DND-41 (cell line): ENCODE results near the gene PHKG2.
A peak's percentile ranks its signal among the peaks of the same experiment; 100 is the strongest.

Experiments
- ATAC-seq: fragments of 200-7000 bp; cut with Tn5 transposase; 3 replicates; pipeline ENCODE4 v1.9.1; 2021; ENCODE audit warnings: low read depth; ENCODE audit not compliant: insufficient read depth
- DNase-seq: peaks from one replicate; pipeline ENCODE4 v3.0.0-alpha.2; 2020
- H2AFZ ChIP-seq: 2 replicates; pipeline ENCODE4 v1.6.0; 2012; ENCODE audit warnings: low read depth, low read length
- H3K27ac ChIP-seq: 2 replicates; pipeline ENCODE4 v1.5.1; 2012; ENCODE audit warnings: low read length, inconsistent platforms
- H3K27me3 ChIP-seq: fragments of 200-600 bp; sonication (generic); 2 replicates; pipeline ENCODE4 v1.6.0; 2012; ENCODE audit warnings: low read length, mild to moderate bottlenecking, inconsistent platforms; ENCODE audit not compliant: insufficient read depth, poor library complexity
- H3K36me3 ChIP-seq: 2 replicates; pipeline ENCODE4 v1.5.1; 2012; ENCODE audit warnings: low read length, inconsistent platforms; ENCODE audit not compliant: insufficient read depth
- H3K4me1 ChIP-seq: 2 replicates; pipeline ENCODE4 v1.5.1; 2012; ENCODE audit warnings: mild to moderate bottlenecking, low read length; ENCODE audit not compliant: insufficient read depth
- H3K4me2 ChIP-seq: 2 replicates; pipeline ENCODE4 v1.6.0; 2012; ENCODE audit warnings: mild to moderate bottlenecking, moderate library complexity, low read length, inconsistent platforms; ENCODE audit not compliant: insufficient read depth
- H3K4me3 ChIP-seq, 2 experiments: fragments of 200-600 bp in 1 of 2; shearing (Covaris generic) in 1 of 2; 2 replicates each; pipeline ENCODE4 v1.5.1; 2012 to 2016; ENCODE audit warnings: inconsistent platforms in 2 of 2, low read length in 2 of 2, mild to moderate bottlenecking in 2 of 2, low read depth in 1 of 2, moderate library complexity in 1 of 2
- H3K79me2 ChIP-seq: 2 replicates; pipeline ENCODE4 v1.6.0; 2012; ENCODE audit warnings: low read length, inconsistent platforms; ENCODE audit not compliant: insufficient read depth
- H3K9ac ChIP-seq: 2 replicates; pipeline ENCODE4 v1.6.0; 2012; ENCODE audit warnings: low read depth, mild to moderate bottlenecking, inconsistent platforms, low read length, moderate library complexity
- H3K9me3 ChIP-seq: 2 replicates; pipeline ENCODE4 v1.5.1; 2012; ENCODE audit warnings: low read length, moderate library complexity, mild to moderate bottlenecking, inconsistent platforms; ENCODE audit not compliant: insufficient read depth, severe bottlenecking
- H4K20me1 ChIP-seq: 2 replicates; pipeline ENCODE4 v1.6.0; 2012; ENCODE audit warnings: low read length; ENCODE audit not compliant: insufficient read depth
- CTCF ChIP-seq: IDR thresholded peaks from 2 replicates; pipeline ENCODE4 v1.5.1; 2012; ENCODE audit warnings: borderline replicate concordance, low read length, moderate library complexity, mild to moderate bottlenecking; ENCODE audit not compliant: poor library complexity, severe bottlenecking; ENCODE audit errors: extremely low read depth
- EZH2 ChIP-seq: IDR thresholded peaks from 3 replicates; pipeline ENCODE4 v1.6.1; 2012; ENCODE audit warnings: borderline replicate concordance, low read depth, mild to moderate bottlenecking, moderate library complexity, low read length, inconsistent platforms; ENCODE audit not compliant: severe bottlenecking

Gene PHKG2

GRCh38 chr16:30728321-30728720 is 19.9 kb upstream of the PHKG2 start:
- H3K4me3 ChIP-seq: no peak overlapping the region
- H3K4me1 ChIP-seq: no peaks in the 10 kb centered on the region
- no peak overlapping the region for H3K4me2 ChIP-seq
- H3K27me3 ChIP-seq: no peaks in the 10 kb centered on the region
- TF ChIP-seq EZH2 (no peak), CTCF (no peak)
- DNase-seq (no peak), ATAC-seq (no peak)
- H3K36me3 ChIP-seq: peaks cover 95% of the 10 kb centered on the region
- no peak overlapping the region for H2AFZ ChIP-seq
- H4K20me1 ChIP-seq: peaks cover 24% of the 10 kb centered on the region
- H3K9me3 ChIP-seq: no peaks in the 10 kb centered on the region
- H3K79me2 ChIP-seq: peaks cover 33% of the 10 kb centered on the region
- no peak overlapping the region for H3K27ac ChIP-seq
- no peak overlapping the region for H3K9ac ChIP-seq

- peaks cover 18% of the 10 kb centered on the region; the same call in 1 of the 2 replicates for H4K20me1 ChIP-seq
- H3K9ac ChIP-seq: no peak overlapping the region
- no peaks in the 10 kb centered on the region for H3K4me1 ChIP-seq
- H3K9me3 ChIP-seq: no peaks in the 10 kb centered on the region
- H3K27me3 ChIP-seq: no peaks in the 10 kb centered on the region
- DNase-seq (no peak), ATAC-seq (no peak)
- no peak overlapping the region for H3K27ac ChIP-seq
- TF ChIP-seq EZH2: no peak
- no peak for TF ChIP-seq CTCF
- H3K4me2 ChIP-seq: no peak overlapping the region
- H3K36me3 ChIP-seq: peaks cover 95% of the 10 kb centered on the region
- H2AFZ ChIP-seq: no peak overlapping the region
- H3K4me3 ChIP-seq: no peak overlapping the region
- peaks cover 25% of the 10 kb centered on the region for H3K79me2 ChIP-seq
Measured at GRCh38 chr16:30728899-30729672, 19.1 kb upstream of the PHKG2 start.

- TF ChIP-seq CTCF: no peak
- no peak for TF ChIP-seq EZH2
- H2AFZ ChIP-seq: no peak overlapping the region
- no peak overlapping the region for H3K4me3 ChIP-seq
- no peaks in the 10 kb centered on the region for H3K4me1 ChIP-seq
- no peak overlapping the region for H3K9ac ChIP-seq
- peaks cover 9% of the 10 kb centered on the region; the same call in 1 of the 2 replicates for H3K79me2 ChIP-seq
- H3K27ac ChIP-seq: no peak overlapping the region
- H3K27me3 ChIP-seq: no peaks in the 10 kb centered on the region
- ATAC-seq: peak; percentile 27; the same call in 1 of the 3 replicates
- H3K4me2 ChIP-seq: no peak overlapping the region
- no peaks in the 10 kb centered on the region for H3K9me3 ChIP-seq
- peaks cover 91% of the 10 kb centered on the region for H3K36me3 ChIP-seq
- H4K20me1 ChIP-seq: no peaks in the 10 kb centered on the region
- DNase-seq: no peak
Measured at GRCh38 chr16:30731411-30731810, 16.8 kb upstream of the PHKG2 start.
